HK-2 (cell line): ENCODE results near the gene KRT12.

Experiments
- DNase-seq: peaks from one replicate; pipeline ENCODE4 v3.0.0-alpha.2; 2018; ENCODE audit not compliant: unreplicated experiment

KRT12 gene

DNA sequence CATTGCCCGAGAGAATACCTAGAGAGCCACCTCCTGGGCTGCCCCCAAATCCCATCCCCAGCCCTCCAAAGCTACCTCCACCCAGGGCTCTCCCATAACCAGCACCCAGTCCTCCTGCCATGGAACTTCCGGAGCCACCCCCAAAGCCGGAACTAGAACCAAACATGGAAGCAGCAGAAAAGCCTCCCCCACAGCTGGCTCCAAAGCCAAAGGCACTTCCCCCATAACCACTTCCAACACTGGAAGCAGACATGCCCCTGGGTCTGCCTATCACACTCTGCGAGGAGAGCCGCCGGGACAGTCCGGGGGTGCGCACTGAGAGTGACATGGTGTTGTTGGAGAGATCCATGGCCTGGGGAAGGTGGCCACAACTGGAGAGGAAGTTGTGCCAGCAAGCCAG lies at the start of gene KRT12:
Gene KRT12 (minus strand): TSS at position 386 of the 400 bp plus-strand sequence. CDS start 37 bp downstream, at position 349.
- no peak for DNase-seq

DNA sequence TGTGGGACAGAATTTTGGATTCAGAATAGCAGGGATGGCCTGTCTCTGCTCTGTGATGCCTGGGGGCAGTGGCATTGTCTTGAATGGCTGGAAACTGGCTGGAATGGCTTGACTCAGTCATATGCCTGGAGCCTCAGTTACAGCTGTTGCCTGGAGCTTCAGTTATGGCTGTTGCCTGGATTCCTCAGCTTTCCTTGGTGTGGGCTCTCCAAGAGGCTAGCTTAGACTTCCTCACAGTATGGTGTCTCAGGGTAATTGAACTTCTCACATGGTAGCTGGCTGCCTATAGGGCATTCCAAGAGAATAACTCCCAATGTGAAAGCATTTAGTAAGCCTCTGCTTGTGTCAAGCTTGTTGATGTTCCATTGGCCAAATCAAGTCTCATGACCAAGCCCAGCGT lies 49.3 kb upstream of the KRT12 start:
- DNase-seq = no peak

DNA sequence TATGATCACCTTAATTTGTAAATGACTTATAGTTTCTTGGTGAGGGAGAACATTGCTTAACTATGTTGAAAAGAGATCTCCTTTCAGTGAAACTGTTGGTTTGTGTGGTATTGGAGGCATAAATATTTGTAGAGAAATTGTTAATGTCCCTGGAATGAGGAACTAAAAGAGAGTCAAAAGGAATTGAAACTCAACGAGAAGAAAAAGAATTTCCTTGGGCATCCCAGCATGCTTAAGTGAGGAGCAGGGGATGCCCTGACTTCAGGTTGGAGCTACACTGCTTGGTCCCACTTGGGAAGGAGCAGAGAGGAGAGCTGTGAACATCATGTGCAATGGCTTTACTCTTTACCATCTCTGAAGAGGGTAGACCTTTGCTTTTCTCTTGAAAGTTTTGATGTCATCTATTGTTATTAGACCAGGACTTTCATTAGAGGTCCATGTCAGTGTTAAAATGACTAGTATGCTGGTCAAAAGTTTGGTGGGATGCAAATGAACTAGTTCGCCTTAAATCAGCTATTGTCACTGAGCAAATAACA lies 48.8 kb upstream of the KRT12 start:
- DNase-seq = no peak

DNA sequence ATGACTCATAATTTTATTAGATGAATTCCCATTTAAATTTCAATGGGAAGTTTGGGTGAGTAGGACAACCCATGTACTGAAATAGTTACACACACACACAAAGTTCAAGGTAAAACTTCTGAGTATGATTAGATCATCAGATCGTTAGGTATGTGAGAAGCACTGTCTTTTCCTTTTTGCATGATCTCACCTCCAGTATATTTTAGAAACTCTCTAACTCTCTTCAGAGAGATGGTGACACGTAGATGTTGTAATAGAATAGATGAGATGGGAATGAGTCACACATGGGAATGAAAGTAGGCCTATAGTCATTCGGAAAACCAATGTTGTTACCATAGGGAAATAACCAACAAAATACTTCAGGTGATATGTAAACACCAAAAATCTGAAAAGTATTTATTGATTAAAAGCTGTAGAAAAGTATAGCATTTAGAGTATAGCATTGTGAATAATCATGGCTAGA lies 48.2 kb upstream of the KRT12 start:
- DNase-seq = no peak

DNA sequence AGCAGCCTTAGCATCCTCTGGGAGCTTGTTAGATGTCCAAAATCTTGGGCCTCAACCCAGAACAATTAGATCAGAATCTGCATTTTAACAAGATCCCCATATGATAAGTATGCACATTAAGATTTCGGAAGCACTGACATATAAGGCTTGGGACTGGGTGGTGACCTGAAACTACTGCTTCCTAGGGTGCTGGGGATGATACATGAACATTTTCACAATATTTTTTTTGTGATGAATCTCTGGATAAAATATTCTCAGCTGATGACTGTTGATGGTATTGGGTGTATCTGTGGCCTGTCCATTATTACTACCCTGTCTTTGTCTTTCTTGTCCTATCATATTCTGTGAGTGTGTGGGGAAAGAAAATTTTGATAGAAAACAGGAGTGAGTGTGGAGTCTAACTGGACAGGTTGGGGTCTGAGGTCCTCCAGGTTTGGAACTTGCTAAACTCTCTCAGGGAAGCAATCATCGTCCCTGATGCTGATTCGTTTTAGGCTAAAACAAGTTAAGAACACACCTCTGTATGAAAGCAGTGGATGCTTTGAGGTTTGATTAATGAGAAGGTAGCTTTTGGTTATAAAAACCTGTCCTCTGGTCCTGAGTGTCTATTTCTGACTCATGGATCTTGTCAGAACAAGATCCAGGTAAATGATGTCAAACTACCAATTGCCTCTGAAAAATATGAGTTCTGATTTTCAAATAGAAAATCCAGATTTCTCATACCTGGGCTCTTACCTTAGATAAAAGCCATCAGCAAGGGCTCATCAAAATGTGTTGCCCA lies 47.2 kb upstream of the KRT12 start:
- no peak for DNase-seq

DNA sequence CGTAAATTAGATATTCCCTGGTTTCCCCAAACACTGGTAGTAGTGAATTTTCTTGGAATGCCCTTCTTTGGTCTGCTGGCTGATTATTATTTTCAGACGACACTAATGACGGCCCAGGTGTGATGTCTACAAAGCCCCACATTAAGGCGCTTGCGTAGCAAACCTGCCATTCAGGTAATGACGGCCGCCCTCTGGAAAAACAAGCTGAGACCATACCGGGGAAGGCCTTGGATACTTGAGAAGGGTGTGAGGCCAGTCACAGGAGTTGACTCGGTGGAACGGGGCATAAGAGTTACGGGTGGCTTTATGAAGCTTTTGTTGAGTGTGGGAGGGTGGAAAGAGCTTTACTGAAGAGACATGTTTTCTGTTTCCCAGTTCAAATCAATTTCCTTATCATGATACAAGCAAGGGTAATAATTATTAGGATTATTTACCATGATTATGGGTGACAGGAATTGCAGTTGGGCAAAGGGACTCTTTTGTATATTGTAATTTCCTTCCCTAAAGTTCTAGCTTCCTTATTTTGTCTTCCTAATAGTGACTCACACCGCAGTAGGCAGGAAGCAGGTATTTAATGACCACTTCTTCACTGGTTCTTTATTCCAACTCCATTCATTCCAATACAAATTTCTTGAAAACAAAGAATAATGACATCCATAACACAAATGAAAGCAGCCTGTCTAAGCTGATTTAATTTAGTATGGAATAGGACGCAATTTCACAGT lies 45.6 kb upstream of the KRT12 start:
- no peak for DNase-seq

DNA sequence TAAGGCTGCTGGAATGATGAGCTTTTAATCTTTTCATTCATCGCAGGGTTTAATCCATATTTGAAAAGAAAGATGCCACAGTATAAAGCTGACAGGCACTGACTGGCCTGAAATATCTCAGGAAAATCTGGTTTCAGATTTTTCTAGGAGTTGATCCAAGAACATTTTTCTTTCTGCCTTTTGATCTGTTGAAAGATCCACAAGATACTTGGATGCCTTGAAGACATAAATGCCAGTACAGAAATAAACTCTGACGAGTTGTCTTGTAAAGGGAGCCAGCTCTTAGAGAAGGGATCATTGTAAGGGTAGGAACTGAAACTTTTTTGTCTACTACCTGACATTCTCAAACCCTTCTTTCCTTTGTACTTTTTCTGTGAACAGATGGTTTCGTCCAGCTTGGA lies 43.4 kb upstream of the KRT12 start:
- DNase-seq = no peak

DNA sequence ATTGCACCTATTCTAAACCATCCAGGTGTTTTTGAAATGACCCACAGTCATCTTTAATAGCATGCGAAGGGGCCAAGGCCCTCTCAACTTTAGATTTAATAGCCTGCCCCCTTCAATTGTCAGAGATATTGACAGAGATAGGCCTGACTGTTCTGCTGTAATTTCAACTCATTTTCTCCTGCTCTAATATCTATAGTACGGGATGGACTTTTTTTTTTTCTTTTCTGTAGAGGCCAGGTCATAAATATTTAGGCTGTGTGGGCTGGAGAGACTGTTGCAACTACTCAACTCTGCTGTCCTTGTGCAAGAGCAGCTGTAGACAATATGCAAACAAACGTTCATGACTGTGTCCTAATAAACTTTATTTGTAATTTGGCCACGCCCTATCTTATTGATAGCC lies 42.7 kb upstream of the KRT12 start:
- DNase-seq = no peak

DNA sequence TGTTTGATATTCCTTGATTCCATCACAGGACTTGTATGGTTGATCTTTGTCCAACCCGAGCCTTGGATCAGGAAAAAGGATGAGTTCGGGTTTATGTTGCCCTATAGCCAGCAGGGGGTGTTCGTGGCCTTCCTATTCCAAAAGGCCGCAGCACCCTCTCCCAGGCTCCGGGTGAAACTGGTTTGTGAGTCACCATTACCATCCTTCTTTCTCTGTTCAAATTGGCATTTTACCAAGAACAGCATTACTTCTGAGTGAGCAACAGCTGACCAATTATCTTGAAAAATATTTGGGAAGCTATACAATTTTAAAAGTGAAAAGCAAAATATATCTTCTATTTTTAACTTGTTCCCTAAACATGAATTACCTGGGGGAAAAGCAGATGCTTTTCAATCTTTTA lies 42.3 kb upstream of the KRT12 start:
- DNase-seq = peak; percentile 88

DNA sequence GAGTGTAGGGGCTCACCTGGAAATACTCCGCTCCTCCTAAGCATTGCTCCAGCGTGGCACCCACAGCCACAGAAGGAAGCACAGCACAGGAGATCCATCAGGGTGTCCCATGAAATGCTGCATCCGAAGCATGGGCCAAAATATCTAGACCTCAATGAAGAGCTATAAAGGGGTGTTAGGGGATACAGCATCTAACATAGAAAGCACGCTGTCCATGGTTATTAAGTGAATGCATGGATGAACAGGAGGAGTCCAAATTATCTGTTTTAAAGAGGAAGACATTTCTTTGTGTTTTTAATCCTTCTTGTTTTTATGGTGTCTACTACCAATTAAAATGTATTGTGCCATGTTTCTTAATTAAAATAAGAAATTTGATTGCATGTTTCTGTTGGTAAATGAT lies 39.6 kb upstream of the KRT12 start:
- DNase-seq = no peak

DNA sequence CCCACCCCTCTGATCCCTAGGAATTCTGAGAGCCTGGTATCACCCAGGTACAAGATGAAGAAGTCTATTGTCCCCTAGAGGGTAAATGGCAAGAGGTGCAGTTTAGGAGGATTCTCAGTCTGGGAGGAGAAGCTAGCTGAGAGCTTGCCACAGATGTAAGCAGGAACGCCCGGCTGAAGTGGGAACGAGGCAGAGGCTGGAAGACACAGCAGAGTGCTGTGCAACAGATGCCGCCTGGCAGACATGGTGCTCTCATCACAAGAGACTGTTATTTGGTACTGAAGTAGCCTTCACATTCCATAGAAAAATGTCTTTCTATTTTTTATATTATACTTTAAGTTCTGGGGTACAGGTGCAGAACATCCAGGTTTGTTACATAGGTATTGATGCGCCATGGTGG lies 38.3 kb upstream of the KRT12 start:
- no peak for DNase-seq

DNA sequence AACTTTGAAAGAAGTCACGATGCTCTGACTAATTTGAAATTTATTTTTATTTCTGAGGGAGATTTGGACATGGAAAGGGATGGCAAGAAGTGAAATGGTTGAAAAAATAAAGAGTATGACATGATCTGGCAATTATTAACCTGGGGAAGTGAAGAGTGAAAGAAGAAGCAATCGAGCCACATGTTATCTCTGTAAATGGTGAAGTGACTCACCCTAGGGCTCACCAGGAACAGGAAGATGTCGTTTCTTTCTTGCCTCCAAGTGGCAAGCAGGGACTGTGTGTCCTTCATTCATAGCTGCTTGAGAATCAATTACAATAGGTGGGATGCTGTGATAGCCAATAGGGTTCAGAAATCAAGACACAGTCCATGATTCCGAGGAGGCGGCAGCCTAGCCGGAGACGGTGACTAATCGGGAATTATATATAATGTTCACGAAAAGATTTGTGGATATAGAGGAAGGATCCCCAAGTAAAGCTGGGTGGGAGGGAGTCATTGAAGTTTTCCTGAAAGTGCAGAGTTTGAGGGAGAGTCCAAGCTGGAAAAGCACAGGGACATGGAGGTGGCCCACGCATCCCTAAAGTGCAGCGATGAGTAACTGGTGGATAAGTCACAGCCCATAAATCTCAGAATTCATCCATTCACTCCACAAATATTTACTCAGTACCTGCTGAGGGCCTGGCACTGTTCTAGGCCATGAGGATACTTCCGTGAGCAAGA lies 36.3 kb upstream of the KRT12 start:
- peak; percentile 78 for DNase-seq

DNA sequence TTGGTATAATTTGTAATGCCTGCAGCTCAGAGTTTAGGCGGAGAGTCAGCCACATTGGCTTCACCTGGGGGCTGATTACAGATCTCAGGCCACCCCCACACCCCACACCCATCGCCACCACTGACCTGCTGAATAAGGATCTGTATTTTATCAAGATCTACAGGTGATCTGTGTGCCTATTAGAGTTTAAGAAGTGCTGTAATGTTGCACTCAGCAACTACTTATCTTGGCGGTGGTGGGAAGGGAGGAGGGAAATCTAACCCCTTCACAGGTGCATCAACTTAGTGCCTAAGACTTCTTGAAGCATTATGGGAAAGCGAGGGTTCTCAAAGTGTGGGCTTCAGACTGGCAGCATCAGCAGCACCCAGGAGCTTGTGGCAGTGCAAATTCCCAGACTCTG lies 35.5 kb upstream of the KRT12 start:
- DNase-seq = no peak

DNA sequence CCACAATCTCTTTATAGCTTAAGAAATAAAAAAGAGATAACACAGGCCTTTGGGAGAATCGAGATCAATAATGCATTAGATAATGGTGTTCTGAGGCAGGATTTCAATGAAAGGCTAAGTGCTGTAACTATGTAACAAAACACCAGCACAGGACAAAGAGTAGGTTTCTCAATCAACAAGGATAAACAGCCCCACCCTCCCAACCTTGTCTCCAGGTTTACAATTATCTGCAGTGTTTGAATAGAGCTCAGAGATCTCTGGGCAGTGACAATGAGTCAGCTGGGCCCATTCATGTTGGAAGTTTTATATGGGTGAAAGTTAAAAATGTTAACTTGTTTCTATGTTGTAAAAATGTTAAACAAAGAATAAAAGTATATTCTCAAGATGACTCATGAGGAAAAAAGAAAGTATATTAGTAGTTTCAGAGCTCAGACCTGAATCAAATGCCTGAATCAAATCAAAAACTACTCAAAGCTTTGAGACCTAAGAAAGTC lies 35.0 kb upstream of the KRT12 start:
- DNase-seq = no peak

DNA sequence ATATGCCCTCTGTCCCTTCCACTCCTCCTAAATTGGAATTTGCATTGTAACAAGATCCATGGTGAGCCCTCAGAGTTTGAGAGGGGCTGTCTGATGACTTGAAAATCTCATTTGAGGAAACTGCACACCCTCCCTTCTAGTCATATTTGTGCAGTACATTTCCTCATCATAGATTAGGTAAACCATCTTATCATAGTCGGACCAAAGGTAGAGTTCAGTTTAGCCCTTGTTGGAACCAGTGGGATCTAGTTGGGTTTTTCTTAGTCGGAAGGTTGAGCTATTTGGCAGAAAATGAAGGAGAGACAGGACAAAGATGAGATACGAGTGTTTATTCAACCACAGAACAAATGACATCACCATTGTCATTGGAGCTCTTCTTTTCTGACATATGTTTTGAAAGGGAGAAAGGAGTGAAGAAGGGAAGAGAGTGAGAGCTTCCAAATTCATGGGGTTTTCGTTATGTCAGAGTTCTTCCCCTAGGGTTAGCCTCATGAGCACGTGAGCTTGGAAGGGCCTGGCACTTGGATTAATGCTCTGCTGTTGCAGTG lies 33.9 kb upstream of the KRT12 start:
- no peak for DNase-seq

DNA sequence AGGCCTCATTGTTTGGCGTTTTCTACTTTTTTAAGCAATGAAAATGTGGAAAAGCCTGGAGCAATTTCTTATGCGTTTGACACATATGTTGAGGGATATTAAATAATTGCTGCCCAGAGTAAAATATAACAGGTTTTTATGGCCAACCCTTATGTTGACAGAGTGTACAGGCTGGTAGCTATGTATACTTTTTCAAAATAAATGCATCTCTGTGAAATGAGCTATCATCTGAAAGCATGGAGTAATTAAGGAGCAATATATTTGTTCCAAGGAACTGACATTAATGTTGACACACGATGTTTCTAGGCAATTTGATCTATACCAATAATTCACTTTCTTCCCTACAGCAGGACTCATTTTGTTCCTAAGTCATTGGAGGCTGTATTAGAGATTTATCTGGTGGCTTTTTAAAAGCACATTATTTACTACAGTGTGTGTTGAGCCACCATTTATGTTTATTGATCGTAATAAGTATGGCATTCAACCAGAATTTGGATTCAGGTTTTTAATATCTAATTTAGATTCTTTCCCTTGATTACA lies 30.0 kb upstream of the KRT12 start:
- DNase-seq = no peak

DNA sequence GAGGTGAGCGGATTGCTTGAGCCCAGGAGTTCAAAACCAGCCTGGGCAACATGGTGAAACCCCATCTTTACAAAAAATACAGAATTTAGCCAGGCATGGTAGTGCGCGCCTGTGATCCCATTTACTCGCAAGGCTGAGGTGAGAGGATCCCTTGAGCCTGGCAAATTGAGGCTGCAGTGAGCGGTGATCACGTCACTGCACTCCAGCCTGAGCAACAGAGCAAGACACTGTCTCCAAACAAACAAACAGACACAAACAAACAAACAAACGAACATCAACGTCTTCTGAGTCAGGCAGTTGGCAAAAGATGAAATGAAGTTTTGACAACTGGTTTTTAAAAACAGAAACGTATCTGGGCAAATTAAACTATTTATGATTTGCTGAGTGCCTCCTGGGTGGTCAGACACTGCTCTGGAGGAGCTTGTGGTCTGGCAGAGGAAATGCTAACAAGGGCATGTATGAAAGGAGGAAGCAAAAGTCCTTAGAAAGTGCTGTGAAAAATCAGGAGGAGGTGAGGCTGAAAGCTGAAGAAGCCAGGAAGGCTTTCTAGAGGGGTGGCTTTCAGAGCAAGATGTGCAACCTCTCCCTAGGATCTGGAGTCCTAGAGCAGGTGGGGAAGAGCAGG lies 28.2 kb upstream of the KRT12 start:
- DNase-seq = no peak

DNA sequence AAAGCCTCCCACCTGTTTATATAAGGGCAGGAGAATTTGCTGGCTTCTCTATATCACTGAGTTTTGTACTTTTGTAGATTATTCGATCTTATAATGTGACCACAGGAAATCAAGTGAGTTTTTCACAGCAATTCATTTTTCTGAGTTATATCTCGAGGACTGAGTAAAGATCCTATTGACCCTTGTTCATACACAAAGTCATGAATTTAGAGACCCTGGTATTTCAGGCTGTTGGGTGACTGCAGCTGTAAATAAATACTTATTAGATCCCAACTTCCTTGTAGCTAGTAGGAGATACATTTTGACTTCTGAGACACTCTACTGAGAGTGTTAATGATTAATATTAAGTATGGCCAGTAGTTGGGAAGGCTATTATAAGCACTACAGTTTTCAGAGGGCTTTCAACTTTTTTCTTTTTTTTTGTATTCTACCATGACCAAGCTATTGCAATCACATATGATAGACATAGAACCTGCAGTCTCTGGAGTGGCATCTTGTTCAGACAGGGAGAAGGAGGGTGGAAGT lies 21.2 kb upstream of the KRT12 start:
- DNase-seq = no peak

DNA sequence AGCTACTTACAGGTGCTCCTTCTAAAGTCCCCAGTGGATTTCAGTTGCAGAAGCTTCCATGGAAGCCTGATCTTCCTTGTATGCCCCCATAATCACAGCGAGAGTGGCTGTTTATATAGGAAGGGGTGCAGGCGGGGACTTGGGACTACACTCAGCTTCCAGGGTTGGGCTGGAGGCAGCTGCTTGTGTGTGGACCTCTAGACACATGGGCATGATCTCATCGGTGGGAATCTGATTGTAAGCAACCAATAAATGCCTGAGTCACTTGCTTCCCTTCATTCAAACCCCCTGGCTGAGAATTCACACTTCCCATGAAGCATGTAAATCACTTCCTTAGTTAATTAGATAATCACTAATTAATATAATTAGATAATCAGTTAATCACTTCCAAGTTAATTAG lies 19.1 kb upstream of the KRT12 start:
- DNase-seq = no peak

DNA sequence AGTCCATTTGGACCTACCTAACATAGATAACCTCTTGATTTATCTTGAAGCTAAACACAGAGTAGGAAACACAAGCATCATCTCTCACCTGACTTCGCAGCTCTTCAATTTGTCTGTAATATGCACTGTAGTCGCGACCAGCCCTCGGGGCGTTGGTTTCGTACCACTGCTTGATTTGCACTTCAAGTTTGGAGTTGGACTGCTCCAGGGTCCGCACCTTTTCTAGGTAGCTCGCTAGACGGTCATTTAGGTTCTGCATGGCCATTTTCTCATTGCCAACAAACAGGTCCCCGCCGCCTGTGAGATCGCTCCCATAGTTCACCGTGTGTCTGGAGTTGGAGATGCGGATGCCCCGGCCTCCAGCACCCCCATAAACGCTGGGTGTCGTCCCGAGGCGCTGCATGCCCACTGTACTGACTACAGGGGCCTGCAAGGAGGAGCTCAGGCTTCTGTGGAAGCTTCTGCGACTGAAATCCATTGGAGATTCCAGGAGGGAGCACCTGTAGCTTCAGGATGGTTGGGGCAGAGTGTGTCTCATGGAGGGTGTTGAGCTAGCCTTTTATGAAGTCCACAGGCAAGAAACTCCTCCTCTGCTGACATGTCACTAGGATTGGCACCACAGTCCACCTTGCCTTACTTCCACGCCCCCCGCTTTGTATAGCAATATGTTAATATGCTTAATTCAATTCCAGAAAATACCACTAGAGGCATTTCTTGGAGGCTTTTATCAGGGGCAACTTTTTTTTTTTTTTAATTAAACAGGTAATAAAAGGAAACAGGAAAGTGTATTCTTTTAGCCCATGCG lies 17.9 kb upstream of the KRT12 start, which contains the start of gene KRT20:
Gene KRT20 (minus strand): TSS at position 535 of the 805 bp plus-strand sequence. CDS start 57 bp downstream, at position 478.
- DNase-seq = no peak
